Hepatocyte (in vitro differentiated cells): ENCODE measurements around the gene CRTAC1.

ENCODE experiments used
- EZH2 ChIP-seq: fragments of 200-600 bp; sonication (generic); IDR thresholded peaks from 2 replicates; pipeline ENCODE4 v1.6.1; 2016; ENCODE audit warnings: antibody characterized with exemption, mild to moderate bottlenecking, borderline replicate concordance
- EZH2phosphoT487 ChIP-seq: fragments of 200-600 bp; sonication (generic); IDR thresholded peaks from one replicate; pipeline ENCODE4 v1.6.1; 2018; ENCODE audit warnings: antibody characterized with exemption, mild to moderate bottlenecking, low read depth, moderate library complexity; ENCODE audit not compliant: unreplicated experiment, severe bottlenecking
- TF ChIP-seq, protein P1 (sequence below): fragments of 200-600 bp; sonication (generic); IDR thresholded peaks from 2 replicates; pipeline ENCODE4 v1.5.1; 2016; ENCODE audit warnings: antibody characterized with exemption, mild to moderate bottlenecking; ENCODE audit not compliant: poor library complexity

DNA sequence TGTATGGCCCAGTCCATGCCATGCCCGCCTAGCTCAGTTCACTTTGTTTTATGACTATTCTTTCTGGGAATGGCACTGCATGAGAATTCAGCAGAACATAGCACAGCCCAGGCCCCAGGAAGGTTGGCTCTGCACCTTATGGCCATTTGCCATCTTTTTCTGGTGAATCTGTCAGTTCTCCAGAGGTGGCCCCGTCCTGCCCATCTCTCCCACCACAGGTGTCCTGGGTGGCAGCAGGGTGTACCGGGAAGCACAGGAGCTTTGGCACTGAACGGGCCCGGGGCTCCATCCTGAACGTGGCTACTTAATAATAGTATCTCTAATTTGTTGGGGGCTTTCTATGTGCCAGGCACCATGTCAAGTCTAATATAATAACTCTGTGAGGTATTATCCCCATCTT is 156.1 kb downstream of the CRTAC1 start:
- TF ChIP-seq, protein P1, sequence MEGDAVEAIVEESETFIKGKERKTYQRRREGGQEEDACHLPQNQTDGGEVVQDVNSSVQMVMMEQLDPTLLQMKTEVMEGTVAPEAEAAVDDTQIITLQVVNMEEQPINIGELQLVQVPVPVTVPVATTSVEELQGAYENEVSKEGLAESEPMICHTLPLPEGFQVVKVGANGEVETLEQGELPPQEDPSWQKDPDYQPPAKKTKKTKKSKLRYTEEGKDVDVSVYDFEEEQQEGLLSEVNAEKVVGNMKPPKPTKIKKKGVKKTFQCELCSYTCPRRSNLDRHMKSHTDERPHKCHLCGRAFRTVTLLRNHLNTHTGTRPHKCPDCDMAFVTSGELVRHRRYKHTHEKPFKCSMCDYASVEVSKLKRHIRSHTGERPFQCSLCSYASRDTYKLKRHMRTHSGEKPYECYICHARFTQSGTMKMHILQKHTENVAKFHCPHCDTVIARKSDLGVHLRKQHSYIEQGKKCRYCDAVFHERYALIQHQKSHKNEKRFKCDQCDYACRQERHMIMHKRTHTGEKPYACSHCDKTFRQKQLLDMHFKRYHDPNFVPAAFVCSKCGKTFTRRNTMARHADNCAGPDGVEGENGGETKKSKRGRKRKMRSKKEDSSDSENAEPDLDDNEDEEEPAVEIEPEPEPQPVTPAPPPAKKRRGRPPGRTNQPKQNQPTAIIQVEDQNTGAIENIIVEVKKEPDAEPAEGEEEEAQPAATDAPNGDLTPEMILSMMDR: no peak
- TF ChIP-seq EZH2 (no peak), EZH2phosphoT487 (no peak)
